Neuronal stem cell (in vitro differentiated cells): ENCODE measurements around the gene MAPK4.

Experiments used
- DNase-seq: peaks from one replicate; pipeline ENCODE4 v3.0.0-alpha.2; 2013; ENCODE audit warnings: low spot score
- H2AFZ ChIP-seq: one replicate; pipeline ENCODE4 v1.6.1; 2013; ENCODE audit warnings: mild to moderate bottlenecking, low read length, inconsistent platforms
- H2AK5ac ChIP-seq: 2 replicates; pipeline ENCODE4 v1.6.1; 2013; ENCODE audit warnings: low read depth, mild to moderate bottlenecking, inconsistent platforms, low read length, moderate library complexity, mixed read lengths
- H2BK120ac ChIP-seq: 2 replicates; pipeline ENCODE4 v1.6.1; 2013; ENCODE audit warnings: low read depth, mild to moderate bottlenecking, inconsistent platforms, low read length, moderate library complexity, mixed read lengths
- H2BK12ac ChIP-seq: one replicate; pipeline ENCODE4 v1.6.1; 2013; ENCODE audit warnings: low read length, inconsistent platforms
- H2BK15ac ChIP-seq: 2 replicates; pipeline ENCODE4 v1.6.1; 2013; ENCODE audit warnings: mild to moderate bottlenecking, low read length, inconsistent platforms, mixed read lengths
- H2BK5ac ChIP-seq: one replicate; pipeline ENCODE4 v1.6.1; 2013; ENCODE audit warnings: inconsistent platforms, mild to moderate bottlenecking, low read length, moderate library complexity
- H3K14ac ChIP-seq: one replicate; pipeline ENCODE4 v1.6.1; 2013; ENCODE audit warnings: low read length, inconsistent platforms
- H3K18ac ChIP-seq: 2 replicates; pipeline ENCODE4 v1.6.1; 2013; ENCODE audit warnings: low read length, inconsistent platforms
- H3K23ac ChIP-seq: 2 replicates; pipeline ENCODE4 v1.6.1; 2013; ENCODE audit warnings: low read depth, mild to moderate bottlenecking, mixed read lengths, low read length, inconsistent platforms; ENCODE audit not compliant: poor library complexity
- H3K27ac ChIP-seq: replicated peaks from 3 replicates; pipeline ENCODE4 v1.5.1; 2013; ENCODE audit warnings: low read length, inconsistent platforms
- H3K27me3 ChIP-seq, 3 experiments: 2 replicates each; pipeline ENCODE4 v1.6.1; 2013; ENCODE audit warnings: low read length in 3 of 3, mild to moderate bottlenecking in 2 of 3, inconsistent platforms in 1 of 3, low read depth in 1 of 3, mixed read lengths in 1 of 3, moderate library complexity in 1 of 3; ENCODE audit not compliant: control insufficient read depth in 3 of 3, insufficient read depth in 3 of 3
- H3K36me3 ChIP-seq, 2 donors: replicated peaks in 1 of 2; 2 replicates each; pipeline ENCODE4 v1.6.1; 2013; ENCODE audit warnings: low read length in 2 of 2; ENCODE audit not compliant: control insufficient read depth in 2 of 2, insufficient read depth in 2 of 2
- H3K4ac ChIP-seq: 2 replicates; pipeline ENCODE4 v1.6.1; 2013; ENCODE audit warnings: inconsistent platforms, mild to moderate bottlenecking, low read length, moderate library complexity
- H3K4me1 ChIP-seq, 2 donors: 1 replicate in 1 of 2; 2 replicates in 1 of 2; pipeline ENCODE4 v1.6.1; 2013; ENCODE audit warnings: low read length in 2 of 2, low read depth in 1 of 2; ENCODE audit not compliant: control insufficient read depth in 2 of 2, insufficient read depth in 1 of 2
- H3K4me2 ChIP-seq: one replicate; pipeline ENCODE4 v1.6.1; 2013; ENCODE audit warnings: mild to moderate bottlenecking, low read length, inconsistent platforms; ENCODE audit not compliant: insufficient read depth, poor library complexity, severe bottlenecking
- H3K4me3 ChIP-seq, 2 donors: 2 replicates each; pipeline ENCODE4 v1.5.1; 2013; ENCODE audit warnings: low read length in 2 of 2, mild to moderate bottlenecking in 2 of 2, inconsistent platforms in 1 of 2, moderate library complexity in 1 of 2
- H3K79me1 ChIP-seq: one replicate; pipeline ENCODE4 v1.6.1; 2013; ENCODE audit warnings: low read depth, mild to moderate bottlenecking, inconsistent platforms, low read length, moderate library complexity
- H3K9ac ChIP-seq: one replicate; pipeline ENCODE4 v1.6.1; 2013; ENCODE audit warnings: mild to moderate bottlenecking, low read depth, low read length, inconsistent platforms; ENCODE audit not compliant: poor library complexity
- H3K9me3 ChIP-seq, 2 donors: replicated peaks in 1 of 2; 2 replicates each; pipeline versions ENCODE3 to v1.6.1; 2013; ENCODE audit warnings: low read length in 2 of 2, mild to moderate bottlenecking in 2 of 2, inconsistent platforms in 1 of 2, low read depth in 1 of 2, mixed read lengths in 1 of 2, moderate library complexity in 1 of 2; ENCODE audit not compliant: control insufficient read depth in 2 of 2, insufficient read depth in 1 of 2
- H4K8ac ChIP-seq: one replicate; pipeline ENCODE4 v1.6.1; 2013; ENCODE audit warnings: low read depth, mild to moderate bottlenecking, inconsistent platforms, low read length, moderate library complexity
- H4K91ac ChIP-seq: one replicate; pipeline ENCODE4 v1.6.1; 2013; ENCODE audit warnings: low read length, low read depth, mild to moderate bottlenecking, inconsistent platforms; ENCODE audit not compliant: poor library complexity
- WGBS, 2 donors: extraction: QIAGEN DNeasy Blood & Tissue Kit; methylation state at CpG; one replicate each; pipeline ENCODE4 v1.1.7; 2013; ENCODE audit warnings: missing lambda C conversion rate in 2 of 2, mixed read lengths in 1 of 2; ENCODE audit not compliant: insufficient read length in 2 of 2, insufficient replicate concordance in 1 of 2; ENCODE audit errors: extremely low coverage in 2 of 2; 5-methylcytosine and 5-hydroxymethylcytosine counted together

The MAPK4 gene

GRCh38 chr18:50614838-50615237 is 55.0 kb downstream of the MAPK4 start:
- Histone ChIP-seq H3K4me2 (no peak overlapping the region), H3K36me3 (no peaks in the 10 kb centered on the region), H3K9me3 (peaks cover 2 to 6% of the 10 kb centered on the region in 2 donors), H2BK120ac (no peak overlapping the region), H3K79me1 (no peaks in the 10 kb centered on the region), H2BK5ac (no peak overlapping the region), H4K91ac (no peak overlapping the region), H3K4me3 (peak overlapping the region in 1 of 2 donors; percentile 20), H2AK5ac (no peak overlapping the region), H2BK15ac (no peak overlapping the region), H3K9ac (no peak overlapping the region), H4K8ac (no peak overlapping the region), H3K4me1 (no peaks in the 10 kb centered on the region), H3K4ac (no peak overlapping the region), H3K14ac (no peak overlapping the region), H2AFZ (no peak overlapping the region), H3K27ac (no peak overlapping the region), H2BK12ac (no peak overlapping the region), H3K23ac (no peak overlapping the region), H3K18ac (no peak overlapping the region), H3K27me3 (no peaks in the 10 kb centered on the region)
- no CpG with 5 or more reads among the region's 5 CpGs for WGBS, 2 donors
- DNase-seq = no peak

GRCh38 chr18:50616484-50617048 is 56.7 kb downstream of the MAPK4 start:
- H3K23ac ChIP-seq = no peak overlapping the region
- whole genome bisulfite sequencing, 2 donors = no CpG with 5 or more reads among the region's 5 CpGs
- no peak for DNase-seq
- H3K4me3 ChIP-seq = no peak overlapping the region
- H3K79me1 ChIP-seq = no peaks in the 10 kb centered on the region
- no peaks in the 10 kb centered on the region for H3K36me3 ChIP-seq
- no peak overlapping the region for H3K4ac ChIP-seq
- H2AK5ac ChIP-seq = no peak overlapping the region
- H3K27ac ChIP-seq = no peak overlapping the region
- H3K4me2 ChIP-seq = no peak overlapping the region
- H3K14ac ChIP-seq = no peak overlapping the region
- H3K4me1 ChIP-seq = no peaks in the 10 kb centered on the region
- H3K9me3 ChIP-seq = peaks cover 2 to 6% of the 10 kb centered on the region in 2 donors
- H4K8ac ChIP-seq = no peak overlapping the region
- H2BK15ac ChIP-seq = no peak overlapping the region
- no peak overlapping the region for H2AFZ ChIP-seq
- no peak overlapping the region for H3K18ac ChIP-seq
- H2BK12ac ChIP-seq = no peak overlapping the region
- no peaks in the 10 kb centered on the region for H3K27me3 ChIP-seq
- H2BK120ac ChIP-seq = no peak overlapping the region
- H3K9ac ChIP-seq = no peak overlapping the region
- no peak overlapping the region for H2BK5ac ChIP-seq
- H4K91ac ChIP-seq = no peak overlapping the region

GRCh38 chr18:50619861-50620275 is 60.0 kb downstream of the MAPK4 start:
- Histone ChIP-seq H3K27ac (no peak overlapping the region), H3K4me3 (no peak overlapping the region), H4K91ac (no peak overlapping the region), H4K8ac (no peak overlapping the region), H2BK5ac (no peak overlapping the region), H2BK12ac (no peak overlapping the region), H3K4ac (no peak overlapping the region), H2AK5ac (no peak overlapping the region), H3K9ac (no peak overlapping the region), H3K79me1 (no peaks in the 10 kb centered on the region), H3K4me1 (no peaks in the 10 kb centered on the region), H2BK15ac (no peak overlapping the region), H3K36me3 (no peaks in the 10 kb centered on the region), H3K27me3 (no peaks in the 10 kb centered on the region), H3K4me2 (no peak overlapping the region), H3K14ac (no peak overlapping the region), H3K9me3 (no peaks in the 10 kb centered on the region), H2BK120ac (no peak overlapping the region), H3K23ac (no peak overlapping the region), H2AFZ (no peak overlapping the region), H3K18ac (no peak overlapping the region)
- DNase-seq = no peak
- no CpG with 5 or more reads among the region's 4 CpGs for WGBS, 2 donors

GRCh38 chr18:50620319-50620718 is 60.4 kb downstream of the MAPK4 start:
- no peak overlapping the region for H4K91ac ChIP-seq
- H2BK12ac ChIP-seq = no peak overlapping the region
- no peak overlapping the region for H2AFZ ChIP-seq
- no peak overlapping the region for H2BK120ac ChIP-seq
- no peak overlapping the region for H3K4me2 ChIP-seq
- no peaks in the 10 kb centered on the region for H3K4me1 ChIP-seq
- no peak overlapping the region for H2BK15ac ChIP-seq
- H3K23ac ChIP-seq = no peak overlapping the region
- no peak overlapping the region for H3K4me3 ChIP-seq
- WGBS, 2 donors = no CpG with 5 or more reads among the region's 2 CpGs
- no peak overlapping the region for H2AK5ac ChIP-seq
- no peak overlapping the region for H3K4ac ChIP-seq
- H3K18ac ChIP-seq = no peak overlapping the region
- no peak overlapping the region for H2BK5ac ChIP-seq
- H3K9me3 ChIP-seq = no peaks in the 10 kb centered on the region
- no peaks in the 10 kb centered on the region for H3K36me3 ChIP-seq
- no peak overlapping the region for H3K27ac ChIP-seq
- H3K27me3 ChIP-seq = no peaks in the 10 kb centered on the region
- H3K9ac ChIP-seq = no peak overlapping the region
- no peak overlapping the region for H4K8ac ChIP-seq
- no peak for DNase-seq
- no peaks in the 10 kb centered on the region for H3K79me1 ChIP-seq
- no peak overlapping the region for H3K14ac ChIP-seq
